LNCaP clone FGC (cell line): ENCODE results near the gene IRF7.

Experiments used
- DNase-seq: peaks from one replicate; pipeline ENCODE4 v3.0.0-alpha.2; 2011; ENCODE audit warnings: low read depth
- H3K4me3 ChIP-seq: 2 replicates; pipeline ENCODE4 v1.5.1; 2011; ENCODE audit warnings: mild to moderate bottlenecking, low read depth, low read length, control low read depth
- CTCF ChIP-seq: IDR thresholded peaks from 2 replicates; pipeline ENCODE4 v1.5.1; 2012; ENCODE audit warnings: mild to moderate bottlenecking; ENCODE audit not compliant: control insufficient read depth, insufficient read depth; ENCODE audit errors: extremely low read depth

The IRF7 gene

GRCh38 chr11:593347-593746 is 22.4 kb downstream of the IRF7 start:
- H3K4me3 ChIP-seq = no peak overlapping the region
- TF ChIP-seq CTCF = no peak

DNA sequence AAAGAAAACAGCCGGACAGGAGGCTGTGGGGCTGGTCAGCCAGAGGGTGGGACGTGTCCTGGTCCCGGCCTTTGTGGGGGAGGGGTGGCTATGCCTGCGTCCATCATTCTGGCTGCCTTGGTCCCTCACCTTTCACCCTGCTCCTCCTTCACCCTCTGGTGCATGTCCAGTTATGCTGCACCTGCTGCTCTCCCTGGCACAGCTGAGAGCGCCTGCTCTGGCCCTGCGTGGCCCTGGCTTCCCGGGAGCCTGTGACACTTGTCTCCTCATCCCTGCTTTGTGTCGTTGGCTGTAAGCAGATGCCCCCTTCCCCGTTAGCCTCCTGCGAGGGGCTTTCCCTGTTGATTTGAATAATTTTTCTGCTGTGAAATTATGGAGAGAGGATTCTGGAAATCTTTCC is 22.8 kb downstream of the IRF7 start:
- no peak overlapping the region for H3K4me3 ChIP-seq
- no peak for DNase-seq
- no peak for TF ChIP-seq CTCF

More at GRCh38 chr11:593347-593746, 22.4 kb downstream of the IRF7 start:
- no peak for DNase-seq

- TF ChIP-seq CTCF = no peak
- no peak overlapping the region for H3K4me3 ChIP-seq
- DNase-seq = no peak
Measured at GRCh38 chr11:592501-592900, 23.2 kb downstream of the IRF7 start.

DNA sequence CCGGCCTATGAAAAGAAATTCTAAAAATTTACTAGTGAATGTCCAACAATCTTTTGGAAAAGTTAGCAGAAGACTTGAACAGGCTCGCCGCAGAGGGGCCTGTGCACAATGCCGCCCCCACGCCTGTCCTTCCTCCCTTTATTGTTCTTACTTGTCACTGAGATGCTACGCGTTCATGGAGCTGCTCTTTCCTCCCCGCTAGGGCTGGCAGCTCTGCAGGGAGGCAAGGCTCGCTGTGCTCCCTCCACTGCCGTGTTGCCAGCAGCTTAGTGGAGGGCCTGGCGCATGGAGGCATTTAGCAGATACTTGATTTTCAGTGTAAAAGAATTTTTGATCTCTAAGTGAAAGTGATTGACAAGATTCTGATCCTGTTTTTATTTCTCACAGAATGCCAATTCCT is 24.8 kb downstream of the IRF7 start:
- no peak overlapping the region for H3K4me3 ChIP-seq
- no peak for DNase-seq
- no peak for TF ChIP-seq CTCF

GRCh38 chr11:589798-590197 is 26.0 kb downstream of the IRF7 start:
- TF ChIP-seq CTCF = no peak
- H3K4me3 ChIP-seq = no peak overlapping the region
- DNase-seq = no peak

GRCh38 chr11:587978-588380 is 27.8 kb downstream of the IRF7 start:
- no peak for DNase-seq
- no peak overlapping the region for H3K4me3 ChIP-seq
- TF ChIP-seq CTCF = no peak

- DNase-seq = no peak
- no peak overlapping the region for H3K4me3 ChIP-seq
- no peak for TF ChIP-seq CTCF
Measured at GRCh38 chr11:587546-587945, 28.2 kb downstream of the IRF7 start.
